HEK293 (cell line): Measurements from ENCODE around the gene BBS9.

Experiments
- CTCF ChIA-PET: fragments of 350-600 bp; formaldehyde crosslinking; extraction: SDS; loops from one replicate; lab custom pipeline; 2021; ENCODE audit warnings: antibody characterized with exemption; lab: Yijun Ruan, JAX
- POLR2A ChIA-PET: fragments of 300-600 bp; formaldehyde crosslinking; extraction: SDS; loops from one replicate; lab custom pipeline; 2020; ENCODE audit warnings: antibody characterized with exemption, inconsistent platforms; lab: Yijun Ruan, JAX
- H3K27ac ChIP-seq: fragments of 200-500 bp; sonication (Bioruptor generic); 2 replicates; pipeline ENCODE4 v1.5.1; 2014; ENCODE audit warnings: low read depth, low read length, control low read depth, inconsistent platforms; ENCODE audit errors: extremely low read depth
- H3K36me3 ChIP-seq, 2 experiments: fragments of 200-500 bp in 1 of 2; sonication (Bioruptor generic) in 1 of 2; 1 replicate in 1 of 2; 2 replicates in 1 of 2; pipeline ENCODE4 v1.5.1; 2014 to 2017; ENCODE audit warnings: inconsistent platforms in 2 of 2, low read length in 2 of 2; ENCODE audit not compliant: control insufficient read depth in 2 of 2, insufficient read depth in 1 of 2
- H3K4me1 ChIP-seq: fragments of 200-500 bp; sonication (Bioruptor generic); 2 replicates; pipeline ENCODE4 v1.5.1; 2014; ENCODE audit warnings: mild to moderate bottlenecking, low read length, inconsistent platforms; ENCODE audit not compliant: control insufficient read depth, insufficient read depth
- H3K4me3 ChIP-seq: 2 replicates; pipeline ENCODE4 v1.5.1; 2011; ENCODE audit warnings: low read depth, mild to moderate bottlenecking, control low read depth, low read length, moderate library complexity
- H3K9me3 ChIP-seq: fragments of 200-500 bp; sonication (Bioruptor generic); 2 replicates; pipeline ENCODE4 v1.5.1; 2014; ENCODE audit warnings: low read depth, low read length, inconsistent platforms; ENCODE audit not compliant: control insufficient read depth, insufficient read depth
- FEZF1 ChIP-seq: fragments of 450-650 bp; formaldehyde crosslinking; IDR thresholded peaks from 2 replicates; pipeline ENCODE4 v1.5.1; 2016; ENCODE audit warnings: missing biosample characterization, missing genetic modification characterization
- GLI4 ChIP-seq: fragments of 450-650 bp; formaldehyde crosslinking; IDR thresholded peaks from 2 replicates; pipeline ENCODE4 v1.5.1; 2016; ENCODE audit warnings: missing biosample characterization, missing genetic modification characterization
- KLF7 ChIP-seq: fragments of 450-650 bp; formaldehyde crosslinking; IDR thresholded peaks from 2 replicates; pipeline ENCODE4 v1.5.1; 2016; ENCODE audit warnings: missing biosample characterization, missing genetic modification characterization, borderline replicate concordance
- OVOL3 ChIP-seq: fragments of 450-650 bp; formaldehyde crosslinking; IDR thresholded peaks from 2 replicates; pipeline ENCODE4 v1.5.1; 2016; ENCODE audit warnings: missing biosample characterization, missing genetic modification characterization
- PRDM6 ChIP-seq: fragments of 450-650 bp; formaldehyde crosslinking; IDR thresholded peaks from 2 replicates; pipeline ENCODE4 v1.5.1; 2017; ENCODE audit warnings: missing biosample characterization, missing genetic modification characterization
- ZBTB20 ChIP-seq: fragments of 450-650 bp; formaldehyde crosslinking; IDR thresholded peaks from 2 replicates; pipeline ENCODE4 v1.5.1; 2016; ENCODE audit warnings: missing biosample characterization, missing genetic modification characterization
- ZBTB6 ChIP-seq: fragments of 450-650 bp; formaldehyde crosslinking; IDR thresholded peaks from 2 replicates; pipeline ENCODE4 v1.5.1; 2017; ENCODE audit warnings: missing biosample characterization, missing genetic modification characterization
- ZBTB7A ChIP-seq: fragments of 450-650 bp; formaldehyde crosslinking; IDR thresholded peaks from 2 replicates; pipeline ENCODE4 v1.5.1; 2016; ENCODE audit warnings: low read depth, missing biosample characterization, missing genetic modification characterization
- ZNF121 ChIP-seq: fragments of 450-650 bp; formaldehyde crosslinking; IDR thresholded peaks from 2 replicates; pipeline ENCODE4 v1.5.1; 2016; ENCODE audit warnings: missing biosample characterization, missing genetic modification characterization
- ZNF133 ChIP-seq: fragments of 450-650 bp; formaldehyde crosslinking; IDR thresholded peaks from 2 replicates; pipeline ENCODE4 v1.5.1; 2016; ENCODE audit warnings: missing biosample characterization, missing genetic modification characterization
- ZNF18 ChIP-seq: fragments of 450-650 bp; formaldehyde crosslinking; IDR thresholded peaks from 2 replicates; pipeline ENCODE4 v1.5.1; 2016; ENCODE audit warnings: missing biosample characterization, missing genetic modification characterization
- ZNF280D ChIP-seq: fragments of 450-650 bp; formaldehyde crosslinking; IDR thresholded peaks from 2 replicates; pipeline ENCODE4 v1.5.1; 2016; ENCODE audit warnings: missing biosample characterization, missing genetic modification characterization
- ZNF335 ChIP-seq: fragments of 450-650 bp; formaldehyde crosslinking; conservative IDR thresholded peaks from 2 replicates; pipeline ENCODE4 v1.5.1; 2016; ENCODE audit warnings: missing biosample characterization, missing genetic modification characterization
- ZNF362 ChIP-seq: fragments of 450-650 bp; formaldehyde crosslinking; IDR thresholded peaks from 2 replicates; pipeline ENCODE4 v1.5.1; 2016; ENCODE audit warnings: missing biosample characterization, missing genetic modification characterization
- ZNF404 ChIP-seq: fragments of 450-650 bp; formaldehyde crosslinking; IDR thresholded peaks from 2 replicates; pipeline ENCODE4 v1.5.1; 2017; ENCODE audit warnings: missing biosample characterization, missing genetic modification characterization
- ZNF529 ChIP-seq: fragments of 450-650 bp; formaldehyde crosslinking; IDR thresholded peaks from 2 replicates; pipeline ENCODE4 v1.5.1; 2017; ENCODE audit warnings: missing genetic modification characterization, missing biosample characterization; ENCODE audit not compliant: insufficient replicate concordance
- ZNF571 ChIP-seq: fragments of 450-650 bp; formaldehyde crosslinking; IDR thresholded peaks from 2 replicates; pipeline ENCODE4 v1.5.0; 2017; ENCODE audit warnings: missing biosample characterization, missing genetic modification characterization
- ZNF585B ChIP-seq: fragments of 450-650 bp; formaldehyde crosslinking; IDR thresholded peaks from 2 replicates; pipeline ENCODE4 v1.5.1; 2016; ENCODE audit warnings: missing biosample characterization, missing genetic modification characterization
- ZNF76 ChIP-seq: fragments of 450-650 bp; formaldehyde crosslinking; IDR thresholded peaks from 2 replicates; pipeline ENCODE4; 2016; ENCODE audit warnings: low read depth, missing biosample characterization, missing genetic modification characterization, borderline replicate concordance
- ZSCAN18 ChIP-seq: fragments of 450-650 bp; formaldehyde crosslinking; IDR thresholded peaks from 2 replicates; pipeline ENCODE4 v1.5.1; 2016; ENCODE audit warnings: missing biosample characterization, missing genetic modification characterization

BBS9 gene

GRCh38 chr7:33261585-33261984 is 132.2 kb downstream of the BBS9 start:
- TF ChIP-seq ZNF121 (no peak), ZNF133 (tag by site-specific recombination) (no peak), GLI4 (tag by site-specific recombination) (no peak), ZNF404 (tag by site-specific recombination) (no peak), ZNF362 (tag by site-specific recombination) (no peak), ZNF76 (no peak), FEZF1 (tag by site-specific recombination) (no peak), ZNF335 (tag by site-specific recombination) (no peak), ZBTB7A (tag by site-specific recombination) (no peak), ZSCAN18 (no peak), ZNF280D (tag by site-specific recombination) (no peak), ZNF585B (tag by site-specific recombination) (no peak)
- TF ChIP-seq, all 188 proteins: peak for 0
- POLR2A ChIA-PET: no interaction called here
- no peak overlapping the region for H3K4me3 ChIP-seq
- peaks cover 6% of the 10 kb centered on the region for H3K4me1 ChIP-seq
- H3K9me3 ChIP-seq: no peaks in the 10 kb centered on the region
- no peaks in the 10 kb centered on the region for H3K36me3 ChIP-seq
- CTCF ChIA-PET: interaction anchor here (0.6 kb wide), 1 partner anchor 42 kb away, joined by 4 read pairs; no protein-coding TSS in a partner anchor
- no peak overlapping the region for H3K27ac ChIP-seq

- Histone ChIP-seq H3K27ac (no peak overlapping the region), H3K4me1 (peaks cover 6% of the 10 kb centered on the region), H3K9me3 (no peaks in the 10 kb centered on the region), H3K4me3 (no peak overlapping the region), H3K36me3 (no peaks in the 10 kb centered on the region)
- POLR2A ChIA-PET: no interaction called here
- no peak for TF ChIP-seq KLF7 (tag by site-specific recombination)
- TF ChIP-seq ZNF529 (tag by site-specific recombination): no peak
- TF ChIP-seq ZNF18 (tag by site-specific recombination): no peak
- TF ChIP-seq OVOL3: no peak
- no peak for TF ChIP-seq ZBTB20 (tag by site-specific recombination)
- no peak for TF ChIP-seq ZBTB6 (tag by site-specific recombination)
- no peak for TF ChIP-seq PRDM6
- TF ChIP-seq ZNF571 (tag by site-specific recombination): no peak
- CTCF ChIA-PET: interaction anchor here (0.6 to 0.7 kb wide), 2 partner anchors 9 to 627 kb away, joined by 3 to 5 read pairs; no protein-coding TSS in a partner anchor
Measured at GRCh38 chr7:33262476-33262875, 133.1 kb downstream of the BBS9 start.
